Stimulated activated CD8-positive, alpha-beta memory T cell treated with anti-CD3 and anti-CD28 coated beads, Interleukin-15, amount 100 ng/mL, for 24 hours (primary cell): ENCODE results near the gene GNAQ.
"Not testable (repeated sequence)": the region's sequence is repeated elsewhere in the genome, so short reads cannot be mapped to it uniquely, and the experiment has no call there.

ENCODE experiments used
- DNase-seq: peaks from one replicate; pipeline ENCODE4 v3.0.0-alpha.2; 2020; ENCODE audit warnings: low read depth

GNAQ gene

GRCh38 chr9:77903666-77904285 is 127.8 kb downstream of the GNAQ start:
- DNase-seq: no peak

- no peak for DNase-seq
Observed at GRCh38 chr9:77901771-77902170, 129.8 kb downstream of the GNAQ start.

GRCh38 chr9:77901018-77901417 is 130.6 kb downstream of the GNAQ start:
- no peak for DNase-seq

GRCh38 chr9:77899679-77900354 is 131.8 kb downstream of the GNAQ start:
- no peak for DNase-seq

GRCh38 chr9:77898864-77899263 is 132.7 kb downstream of the GNAQ start:
- DNase-seq: no peak

GRCh38 chr9:77896938-77897667 is 134.5 kb downstream of the GNAQ start:
- DNase-seq: no peak

- DNase-seq: no peak
Observed at GRCh38 chr9:77896269-77896937, 135.2 kb downstream of the GNAQ start.

GRCh38 chr9:77893706-77894105 is 137.9 kb downstream of the GNAQ start:
- no peak for DNase-seq

GRCh38 chr9:77892955-77893514 is 138.6 kb downstream of the GNAQ start:
- DNase-seq: no peak

- no peak for DNase-seq
Observed at GRCh38 chr9:77892171-77892570, 139.4 kb downstream of the GNAQ start.

GRCh38 chr9:77891128-77891800 is 140.3 kb downstream of the GNAQ start:
- DNase-seq: no peak

GRCh38 chr9:77887662-77888061 is 143.9 kb downstream of the GNAQ start:
- DNase-seq: no peak

- no peak for DNase-seq
Observed at GRCh38 chr9:77885104-77885672, 146.4 kb downstream of the GNAQ start.

- DNase-seq: no peak
Observed at GRCh38 chr9:77883846-77884771, 147.5 kb downstream of the GNAQ start.

- no peak for DNase-seq
Observed at GRCh38 chr9:77883133-77883532, 148.5 kb downstream of the GNAQ start.

GRCh38 chr9:77882294-77882693 is 149.3 kb downstream of the GNAQ start:
- no peak for DNase-seq

- not testable (repeated sequence) for DNase-seq
Observed at GRCh38 chr9:77881634-77882033, 150.0 kb downstream of the GNAQ start.

- no peak for DNase-seq
Observed at GRCh38 chr9:77881111-77881510, 150.5 kb downstream of the GNAQ start.

GRCh38 chr9:77879437-77879943 is 152.1 kb downstream of the GNAQ start:
- DNase-seq: no peak

- not testable (repeated sequence) for DNase-seq
Observed at GRCh38 chr9:77878793-77879192, 152.8 kb downstream of the GNAQ start.
